Epithelial cell of esophagus (primary cell): ENCODE data around the gene C22orf15.

ENCODE experiments used
- DNase-seq: peaks from one replicate; pipeline ENCODE4 v3.0.0; 2010; ENCODE audit warnings: low read depth
- H3K4me3 ChIP-seq: 2 replicates; pipeline ENCODE4 v1.5.1; 2011; ENCODE audit warnings: mild to moderate bottlenecking, low read length, control low read depth
- TF ChIP-seq, protein P1 (sequence below): IDR thresholded peaks from 2 replicates; pipeline ENCODE4 v1.5.1; 2011; ENCODE audit warnings: low read depth, mild to moderate bottlenecking, low read length, control low read depth, inconsistent platforms; ENCODE audit not compliant: insufficient read depth; ENCODE audit errors: missing control alignments

C22orf15 gene

DNA sequence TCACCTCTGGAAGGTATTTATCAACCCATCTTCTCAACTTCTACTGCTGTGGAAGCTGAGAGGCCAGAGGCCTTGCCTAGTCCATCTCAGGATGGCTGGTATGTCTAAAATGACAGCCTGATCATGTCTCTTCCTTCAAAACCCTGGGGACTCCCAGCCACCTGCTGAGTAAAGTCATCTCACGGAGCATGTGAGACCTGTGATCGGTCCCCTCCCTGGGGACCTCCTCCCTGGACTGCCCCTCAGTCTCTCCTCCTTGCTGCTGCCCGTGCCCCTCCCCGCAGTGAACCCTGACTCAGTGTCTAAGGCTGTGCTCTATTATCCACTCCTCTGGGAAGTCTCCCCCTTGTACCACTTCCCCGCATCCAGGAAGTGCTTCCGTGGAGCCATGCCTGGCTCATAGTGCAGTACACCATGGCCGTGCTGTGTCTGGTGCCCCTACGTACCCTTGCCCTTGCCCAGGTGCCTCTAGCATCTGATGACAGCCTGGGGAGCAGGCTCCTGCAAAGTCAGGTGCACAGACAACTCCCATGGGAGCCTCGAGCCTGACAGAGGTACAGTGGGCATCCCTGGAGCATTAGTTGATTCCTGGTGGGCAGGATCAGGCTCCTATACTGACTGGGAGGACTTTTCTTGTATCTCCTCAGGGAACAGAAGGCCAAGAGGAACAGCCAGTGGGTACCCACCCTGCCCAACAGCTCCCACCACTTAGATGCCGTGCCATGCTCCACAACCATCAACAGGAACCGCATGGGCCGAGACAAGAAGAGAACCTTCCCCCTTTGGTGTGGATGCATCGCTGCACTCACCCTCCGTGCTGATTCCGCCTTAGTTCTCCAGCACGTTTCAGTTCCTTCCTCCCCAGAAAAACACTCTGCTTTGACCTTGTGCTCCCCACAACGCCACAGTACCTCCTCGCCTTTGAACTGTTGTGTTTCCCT, 37.8 kb downstream of the C22orf15 start:
- TF ChIP-seq, protein P1, sequence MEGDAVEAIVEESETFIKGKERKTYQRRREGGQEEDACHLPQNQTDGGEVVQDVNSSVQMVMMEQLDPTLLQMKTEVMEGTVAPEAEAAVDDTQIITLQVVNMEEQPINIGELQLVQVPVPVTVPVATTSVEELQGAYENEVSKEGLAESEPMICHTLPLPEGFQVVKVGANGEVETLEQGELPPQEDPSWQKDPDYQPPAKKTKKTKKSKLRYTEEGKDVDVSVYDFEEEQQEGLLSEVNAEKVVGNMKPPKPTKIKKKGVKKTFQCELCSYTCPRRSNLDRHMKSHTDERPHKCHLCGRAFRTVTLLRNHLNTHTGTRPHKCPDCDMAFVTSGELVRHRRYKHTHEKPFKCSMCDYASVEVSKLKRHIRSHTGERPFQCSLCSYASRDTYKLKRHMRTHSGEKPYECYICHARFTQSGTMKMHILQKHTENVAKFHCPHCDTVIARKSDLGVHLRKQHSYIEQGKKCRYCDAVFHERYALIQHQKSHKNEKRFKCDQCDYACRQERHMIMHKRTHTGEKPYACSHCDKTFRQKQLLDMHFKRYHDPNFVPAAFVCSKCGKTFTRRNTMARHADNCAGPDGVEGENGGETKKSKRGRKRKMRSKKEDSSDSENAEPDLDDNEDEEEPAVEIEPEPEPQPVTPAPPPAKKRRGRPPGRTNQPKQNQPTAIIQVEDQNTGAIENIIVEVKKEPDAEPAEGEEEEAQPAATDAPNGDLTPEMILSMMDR: no peak
- DNase-seq: no peak
- no peak overlapping the region for H3K4me3 ChIP-seq

DNA sequence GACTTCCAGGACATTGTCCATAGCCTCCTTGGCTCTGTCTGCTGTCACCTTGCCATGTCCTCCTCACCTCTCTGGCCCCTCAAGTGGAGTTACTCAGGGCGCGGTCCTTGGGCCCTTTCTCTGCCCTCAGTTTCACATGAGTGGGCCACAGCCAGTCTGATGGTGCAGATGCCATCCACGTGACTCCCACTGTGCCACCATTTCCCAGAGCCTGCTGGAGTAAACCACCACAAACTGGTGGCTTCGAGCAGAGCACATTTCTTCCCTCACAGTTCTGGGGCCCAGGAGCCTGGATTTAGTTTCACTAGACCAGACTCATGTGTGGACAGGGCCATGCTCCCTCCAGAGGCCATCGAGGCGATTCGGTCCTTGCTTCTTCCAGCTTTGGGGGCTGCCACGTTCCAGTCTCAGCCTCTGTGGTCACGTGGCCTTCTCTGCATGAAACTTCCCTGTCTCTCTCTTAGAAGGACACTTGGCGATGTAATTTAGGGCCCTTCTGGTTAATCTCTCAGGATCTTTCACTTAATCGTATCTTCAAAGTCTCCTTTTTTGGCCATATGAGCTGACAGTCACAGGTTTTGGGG, 38.5 kb downstream of the C22orf15 start:
- DNase-seq: no peak
- TF ChIP-seq, protein P1: no peak
- H3K4me3 ChIP-seq: no peak overlapping the region

DNA sequence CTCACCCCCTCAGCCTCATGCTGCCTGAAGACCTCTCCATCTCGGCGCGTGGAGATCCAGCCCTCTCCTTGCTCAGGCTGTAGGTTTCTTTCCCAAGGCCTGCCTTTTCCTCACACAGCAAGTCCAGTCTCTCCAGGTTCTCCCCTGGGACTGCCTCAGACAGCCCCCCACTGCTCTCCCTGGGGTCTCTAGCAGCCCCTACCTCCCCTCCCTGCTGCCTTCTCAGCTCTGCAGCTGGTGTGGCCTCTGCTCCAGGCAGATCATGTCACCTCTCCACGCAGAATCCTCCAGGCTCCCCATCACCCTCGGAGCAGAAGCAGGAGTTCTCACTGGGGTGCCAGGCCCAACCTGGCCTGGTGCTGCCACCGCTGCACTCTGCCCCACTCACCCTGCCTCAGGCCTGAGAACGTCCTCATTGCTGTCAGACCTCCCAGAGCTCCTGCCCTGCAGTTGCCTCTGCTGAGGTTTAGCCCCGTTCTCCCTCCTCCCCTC, 39.1 kb downstream of the C22orf15 start:
- DNase-seq: no peak
- no peak overlapping the region for H3K4me3 ChIP-seq
- TF ChIP-seq, protein P1: no peak

DNA sequence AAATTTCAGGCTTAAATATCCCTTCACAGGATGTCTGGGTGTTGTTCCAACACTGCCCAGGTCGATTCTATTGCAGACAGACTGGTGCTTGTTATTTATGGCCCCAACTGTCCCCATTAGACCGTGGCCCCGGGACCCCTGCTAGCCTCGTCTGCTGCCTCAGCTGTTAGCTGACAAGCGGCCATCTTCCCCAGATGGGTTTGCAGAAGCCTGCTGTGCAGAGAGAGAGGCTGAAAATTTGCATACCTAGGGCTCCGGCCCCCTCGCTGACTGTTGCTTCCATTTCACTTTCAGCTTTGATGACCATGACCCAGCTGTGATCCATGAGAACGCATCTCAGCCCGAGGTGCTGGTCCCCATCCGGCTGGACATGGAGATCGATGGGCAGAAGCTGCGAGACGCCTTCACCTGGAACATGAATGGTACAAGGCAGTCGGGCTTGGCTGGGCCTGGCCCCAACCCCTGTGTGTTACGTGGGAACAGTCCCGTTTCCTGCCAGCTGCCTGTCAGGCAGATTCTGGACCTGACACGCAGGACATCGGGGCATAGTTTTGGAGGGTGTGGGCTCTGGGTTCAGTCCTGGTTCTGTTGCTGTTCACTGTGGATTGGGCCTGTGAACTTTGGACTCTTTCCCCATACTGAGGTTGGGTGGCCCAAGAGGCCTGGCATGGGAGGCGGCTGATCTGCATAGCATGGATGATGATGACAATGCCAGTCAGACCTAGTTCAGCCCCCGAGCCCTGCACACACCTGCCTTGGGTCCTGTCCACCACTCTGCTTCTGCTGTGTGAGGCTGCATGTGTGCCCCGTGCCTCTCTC, 40.4 kb downstream of the C22orf15 start:
- no peak overlapping the region for H3K4me3 ChIP-seq
- TF ChIP-seq, protein P1: no peak
- no peak for DNase-seq

DNA sequence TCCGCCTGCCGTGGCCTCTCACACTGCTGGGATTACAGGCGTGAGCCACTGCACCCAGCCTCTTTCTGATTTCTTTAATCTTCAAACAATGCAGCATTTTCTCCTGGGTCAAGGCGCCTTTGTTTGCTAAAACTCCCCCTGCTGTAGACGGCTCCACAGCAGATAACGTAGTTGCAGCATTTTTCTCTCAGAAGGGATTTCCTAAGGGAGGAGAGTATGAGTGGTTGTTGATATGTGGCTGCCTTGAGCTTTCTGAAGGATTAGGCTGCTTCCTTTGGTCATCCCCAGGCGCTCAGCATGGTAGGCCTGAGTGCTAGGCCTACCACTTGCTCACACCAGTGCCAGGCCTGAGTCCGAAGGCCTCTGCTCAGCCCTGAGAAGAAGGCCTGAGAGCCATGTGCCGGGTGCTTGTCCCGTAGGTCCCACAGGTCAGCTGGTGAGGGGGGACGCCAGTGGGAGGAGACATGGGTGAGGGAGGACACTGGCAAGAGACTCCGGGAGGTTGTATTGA, 42.0 kb downstream of the C22orf15 start:
- TF ChIP-seq, protein P1: no peak
- H3K4me3 ChIP-seq: no peak overlapping the region
- DNase-seq: no peak

DNA sequence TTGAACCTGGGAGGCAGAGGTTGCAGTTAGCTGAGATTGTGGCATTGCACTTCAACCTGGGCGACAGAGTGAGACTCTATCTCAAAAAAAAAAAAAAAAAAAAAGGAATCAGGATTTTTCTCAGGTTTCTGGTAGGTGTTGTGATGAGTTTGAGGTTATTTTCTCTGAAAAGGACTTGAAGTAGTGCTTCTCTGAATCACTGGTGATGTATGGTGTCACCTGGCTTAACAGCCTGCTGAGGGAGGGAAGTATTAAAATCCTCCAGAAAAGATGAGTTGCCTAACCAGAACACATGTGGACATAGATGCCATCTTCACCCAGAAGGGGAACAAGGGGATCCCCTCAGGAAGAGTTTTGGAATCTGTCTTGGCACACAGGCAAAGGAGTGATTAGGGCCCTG, 44.0 kb downstream of the C22orf15 start:
- no peak overlapping the region for H3K4me3 ChIP-seq
- TF ChIP-seq, protein P1: no peak
- no peak for DNase-seq
